Stimulated activated naive CD8-positive, alpha-beta T cell treated with anti-CD3 and anti-CD28 coated beads, Interleukin-15, Interleukin-2, amounts not matched to agents 100 U/mL and 50 U/mL, for 24 hours (primary cell): Measurements from ENCODE around the gene MDC1.
A peak's percentile ranks its signal among the peaks of the same experiment; 100 is the strongest.

Experiments
- ATAC-seq: fragments of 150-1000 bp; cut with Tn5 transposase; one replicate; pipeline ENCODE4 v1.10.0; 2021
- DNase-seq: peaks from one replicate; pipeline ENCODE4 v3.0.0; 2021

Gene MDC1

GRCh38 chr6:30707281-30707850, 9.7 kb downstream of the MDC1 start:
- DNase-seq: no peak
- no peak for ATAC-seq

DNA sequence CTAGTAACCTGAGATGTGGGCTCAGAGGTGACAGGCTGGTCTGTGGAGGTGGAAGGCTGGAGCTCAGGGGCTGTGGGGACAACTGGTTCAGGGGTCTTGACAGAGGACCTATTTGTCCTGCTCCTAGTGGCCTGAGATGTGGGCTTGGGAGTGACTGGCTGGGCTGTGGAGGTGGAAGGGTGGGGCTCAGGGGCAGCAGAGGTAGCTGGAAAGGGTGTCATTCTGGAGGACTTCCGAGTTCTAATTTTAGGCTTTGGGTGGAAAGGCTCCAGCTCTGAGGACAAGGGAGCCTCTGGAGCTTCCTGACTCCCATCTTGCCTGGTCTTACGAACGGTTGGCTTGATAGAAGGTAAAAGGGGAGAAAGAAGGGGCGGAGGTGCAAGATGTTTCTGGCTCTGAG, 11.5 kb downstream of the MDC1 start:
- ATAC-seq: no peak
- no peak for DNase-seq

GRCh38 chr6:30703821-30704220, 13.3 kb downstream of the MDC1 start:
- no peak for DNase-seq
- no peak for ATAC-seq

DNA sequence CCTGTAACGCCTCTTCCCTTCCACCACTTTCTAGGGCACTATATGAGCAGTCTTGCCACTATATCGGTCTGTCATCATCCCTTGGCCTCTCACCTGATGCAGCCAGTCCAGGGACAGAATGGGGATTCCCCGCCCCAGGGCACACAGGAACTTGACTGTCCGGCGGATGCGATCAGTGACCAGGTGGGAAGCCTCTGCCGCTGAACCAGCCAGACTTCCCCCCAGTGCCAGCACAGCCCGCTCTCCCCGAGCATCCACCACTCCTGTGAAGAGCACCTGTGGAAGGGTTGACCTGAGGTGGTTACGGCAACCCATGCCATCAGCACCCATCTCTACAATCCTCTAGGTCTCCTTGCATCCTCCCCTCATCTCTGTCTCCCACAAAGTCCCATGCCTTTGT, 14.1 kb downstream of the MDC1 start:
- DNase-seq: no peak
- no peak for ATAC-seq

GRCh38 chr6:30700340-30700739, 16.7 kb downstream of the MDC1 start:
- no peak for DNase-seq
- no peak for ATAC-seq

DNA sequence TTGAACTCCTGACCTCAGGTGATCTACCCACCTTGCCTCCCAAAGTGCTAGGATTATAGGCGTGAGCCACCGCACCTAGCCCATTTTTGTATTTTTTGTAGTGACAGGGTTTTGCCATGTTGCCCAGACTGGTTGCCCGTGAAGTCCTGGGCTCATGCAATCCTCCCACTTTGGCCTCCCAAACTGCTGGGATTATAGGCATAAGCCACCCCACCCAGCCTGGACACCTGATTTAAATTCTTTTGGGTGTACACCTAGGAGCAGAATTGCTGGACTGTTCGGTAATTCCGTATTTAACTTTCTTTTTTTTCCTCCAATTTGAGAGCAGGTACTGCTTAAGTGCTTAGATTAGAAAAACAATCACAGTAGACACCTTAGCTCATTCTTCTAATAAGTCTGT, 20.6 kb downstream of the MDC1 start:
- ATAC-seq: no peak
- no peak for DNase-seq

DNA sequence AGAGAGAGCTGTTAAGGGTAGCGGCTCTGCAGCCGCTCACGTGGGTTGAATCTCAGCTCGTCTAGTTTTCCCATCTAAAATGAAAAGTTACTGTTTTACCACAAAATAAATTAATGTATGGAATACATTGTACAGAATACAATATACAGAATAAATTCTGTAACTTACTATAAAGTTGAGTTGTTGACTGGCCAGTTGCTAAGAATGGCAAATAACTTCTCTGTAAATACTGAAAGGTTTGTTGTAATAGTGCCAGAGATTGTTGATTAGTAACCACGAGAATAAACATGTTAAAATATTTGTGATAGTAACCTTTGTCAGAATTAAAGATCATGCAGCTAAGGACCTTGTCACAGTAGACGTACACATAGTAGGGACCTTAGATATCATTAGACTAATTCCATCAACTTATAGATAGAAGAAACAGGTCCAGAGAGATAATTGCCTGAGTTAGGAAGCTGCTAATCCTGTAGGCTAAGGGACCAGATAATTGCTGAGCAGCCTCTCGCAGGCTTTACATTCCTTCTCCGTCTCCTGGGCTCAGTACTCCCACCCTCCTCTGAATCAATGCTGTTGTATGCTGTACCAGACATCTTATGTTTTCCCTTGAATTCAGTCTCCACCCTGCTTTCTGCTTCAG, 25.8 kb downstream of the MDC1 start:
- ATAC-seq (no peak), DNase-seq (no peak)

DNA sequence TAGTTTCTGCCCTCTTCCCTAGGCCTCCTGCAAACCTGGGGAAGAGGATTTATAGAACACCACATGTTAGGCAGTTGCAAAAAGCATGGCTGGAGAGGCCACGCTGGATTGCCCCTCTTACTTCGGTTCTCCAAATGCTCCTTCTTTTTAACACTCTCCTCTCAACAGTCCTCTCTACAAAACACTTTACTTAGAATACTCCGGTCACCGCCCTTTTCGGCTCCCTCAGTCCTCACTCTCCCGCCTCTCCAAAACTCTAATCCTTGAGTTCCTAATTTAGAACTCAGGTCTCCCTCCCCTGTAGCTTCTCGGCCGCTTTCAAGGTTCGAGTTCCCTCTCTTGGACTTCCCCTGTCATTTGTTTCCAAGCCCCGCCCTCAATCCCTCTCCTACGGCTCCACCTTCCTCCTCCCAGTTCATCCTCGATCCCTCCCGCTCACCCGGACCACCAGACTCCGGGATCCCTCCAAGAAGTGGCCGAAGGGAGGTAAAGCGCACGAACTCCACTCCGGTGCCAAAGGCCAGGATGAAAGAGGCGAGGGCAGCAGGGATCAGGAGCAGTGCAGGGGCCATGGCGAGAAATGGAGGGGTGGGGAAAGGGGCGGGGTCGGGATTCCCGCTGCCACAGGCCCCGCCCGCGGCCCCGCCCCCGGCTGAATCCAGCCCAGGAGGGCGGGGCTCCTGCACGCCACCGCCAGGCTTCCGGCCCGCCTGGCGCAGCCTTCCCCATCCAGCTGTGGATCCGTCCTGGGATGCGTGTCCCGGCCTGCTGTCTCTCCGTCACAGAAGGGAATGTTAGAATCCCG, 26.5 kb downstream of the MDC1 start, which contains the start of gene NRM:
NRM (minus strand) TSS at position 582 of the 805 bp plus-strand sequence; CDS start at position 572, 10 bp downstream.
- DNase-seq (peak; percentile 89), ATAC-seq (peak; percentile 44)

DNA sequence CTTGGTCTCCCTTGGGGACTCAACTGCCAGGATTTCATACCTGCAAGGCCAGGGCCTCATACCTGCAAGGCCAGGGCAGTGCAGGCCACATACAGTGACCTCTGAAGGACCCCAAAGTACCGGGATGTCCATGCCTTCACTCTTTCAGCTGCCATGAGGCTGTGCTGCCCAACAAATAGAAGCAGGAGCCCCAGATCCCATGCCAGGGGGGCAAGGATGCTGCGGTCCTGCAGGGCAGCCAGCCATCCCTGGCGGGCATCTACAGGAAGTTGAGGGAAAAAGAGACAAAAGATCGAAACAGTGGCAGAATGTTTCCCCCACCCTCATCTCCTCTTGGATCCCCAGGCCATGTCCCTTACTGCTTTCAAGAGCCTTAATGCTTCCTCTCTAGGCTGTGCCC, 27.1 kb downstream of the MDC1 start:
- ATAC-seq: no peak
- DNase-seq: no peak

GRCh38 chr6:30689022-30689865, 27.8 kb downstream of the MDC1 start:
- ATAC-seq (no peak), DNase-seq (no peak)

DNA sequence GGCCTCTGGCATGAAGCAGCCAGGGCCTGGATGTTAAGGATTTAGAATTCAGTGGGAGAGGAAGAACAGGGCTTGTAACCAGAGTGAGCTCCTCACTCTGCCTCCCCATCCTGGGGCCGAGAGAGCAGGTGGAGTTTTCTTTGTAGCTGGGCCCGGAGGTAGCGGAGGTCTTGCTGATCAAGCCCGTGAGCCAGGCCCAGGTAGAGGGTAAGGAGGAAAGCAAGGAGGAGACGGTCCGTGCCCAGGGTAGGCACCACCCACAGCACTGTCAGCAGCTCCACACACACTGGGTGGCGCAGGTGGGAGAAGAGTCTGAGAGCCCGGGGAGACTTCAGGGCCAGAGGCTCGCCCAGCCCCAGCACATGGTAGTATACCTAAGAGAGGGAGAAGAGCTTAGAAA, 28.5 kb downstream of the MDC1 start:
- peak; percentile 20 for DNase-seq
- no peak for ATAC-seq

GRCh38 chr6:30687659-30688431, 29.2 kb downstream of the MDC1 start:
- DNase-seq (peak; percentile 19), ATAC-seq (no peak)

DNA sequence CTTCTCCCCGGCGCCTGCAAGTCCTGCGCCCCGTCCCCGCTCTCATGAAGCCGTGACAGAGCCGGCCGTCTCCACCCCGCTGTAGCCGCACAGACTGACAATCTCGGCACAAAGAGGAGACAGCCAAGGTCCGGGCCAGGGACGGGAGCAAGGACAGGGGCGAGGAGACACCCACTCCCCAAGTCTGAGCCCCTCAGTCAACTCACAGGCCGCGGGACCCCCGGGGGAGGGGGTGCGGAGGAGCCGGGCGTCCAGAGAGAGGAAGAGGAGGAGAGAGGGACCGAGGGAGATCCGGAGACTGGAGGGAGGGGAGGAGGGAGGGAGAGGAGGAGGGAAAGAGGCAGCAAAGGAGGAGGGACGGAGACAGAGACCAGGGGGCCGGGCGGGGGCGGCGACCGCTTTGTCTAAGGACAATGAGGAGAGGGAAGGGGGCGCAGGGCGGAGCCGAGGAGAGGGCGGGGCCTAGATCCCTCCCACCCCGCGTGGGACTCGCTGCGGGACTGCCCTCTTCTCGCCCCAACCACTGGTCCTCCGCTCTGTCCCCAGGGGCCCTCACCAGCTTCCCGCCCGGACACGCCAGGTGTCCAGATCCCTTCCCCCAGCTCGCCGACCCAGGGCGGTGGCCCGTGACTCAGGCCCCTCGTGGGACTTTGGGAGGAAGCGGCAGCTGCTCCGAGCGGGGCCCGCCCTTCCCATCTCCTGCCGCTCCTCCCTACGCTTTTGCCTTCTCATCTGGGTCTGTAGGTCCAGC, 30.0 kb downstream of the MDC1 start:
- ATAC-seq (peak; percentile 21), DNase-seq (peak; percentile 90)

DNA sequence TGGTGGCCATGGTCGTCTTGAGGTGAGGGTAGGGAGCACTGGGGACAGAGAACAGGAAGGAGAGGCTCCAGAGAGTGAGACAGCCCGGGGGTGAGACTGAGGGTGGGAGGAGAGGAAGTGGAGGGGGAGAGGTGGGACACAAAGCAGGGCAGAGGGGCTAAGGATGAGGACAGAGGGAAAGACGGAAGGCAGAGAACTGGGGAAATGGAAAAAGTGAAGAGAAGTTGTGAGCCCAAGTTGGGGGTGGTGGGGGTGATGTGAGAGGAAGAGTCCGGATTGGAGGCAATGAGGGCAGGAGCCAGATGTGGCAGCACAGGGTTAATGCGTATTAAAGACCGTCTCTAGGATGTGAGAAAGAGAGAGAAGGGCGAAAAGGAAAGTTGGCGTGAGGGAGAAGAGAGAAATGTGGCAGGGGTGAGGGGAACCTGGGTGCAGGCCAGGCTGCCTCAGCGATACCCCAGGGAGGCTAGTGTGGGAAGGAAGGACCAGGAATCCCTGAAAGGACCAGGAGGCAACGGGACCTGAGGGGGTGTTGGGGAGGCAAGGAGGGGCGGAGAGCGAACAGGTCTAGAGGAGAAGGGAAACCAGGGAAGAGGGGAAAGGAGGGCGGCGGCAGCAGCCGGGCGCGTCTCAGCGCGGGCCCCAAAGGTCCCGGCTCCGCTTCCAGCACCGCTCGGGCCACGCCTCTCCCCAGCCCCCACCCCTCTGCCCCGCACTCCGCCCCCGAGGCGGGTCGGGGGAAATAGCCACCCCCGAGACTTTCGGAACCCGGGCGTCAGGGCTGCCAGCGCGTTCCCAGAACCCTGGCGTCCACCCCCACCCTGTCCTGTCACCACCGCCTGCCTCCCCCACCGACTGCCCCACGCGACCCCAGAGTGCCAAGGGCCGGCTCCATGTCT, 30.8 kb downstream of the MDC1 start, which contains the start of gene PPP1R18:
PPP1R18 (minus strand) TSS at position 637 of the 899 bp plus-strand sequence; CDS start at position 10, 627 bp downstream.
- DNase-seq: peak; percentile 90

GRCh38 chr6:30685157-30686008, 31.7 kb downstream of the MDC1 start:
- peak; percentile 41 for DNase-seq

More for the DNA sequence above, 30.8 kb downstream of the MDC1 start, which contains the start of gene PPP1R18:
- ATAC-seq: peak; percentile 33

GRCh38 chr6:30684386-30685156, 32.5 kb downstream of the MDC1 start:
- ATAC-seq (no peak), DNase-seq (peak; percentile 66)

More at GRCh38 chr6:30685157-30686008, 31.7 kb downstream of the MDC1 start:
- no peak for ATAC-seq

DNA sequence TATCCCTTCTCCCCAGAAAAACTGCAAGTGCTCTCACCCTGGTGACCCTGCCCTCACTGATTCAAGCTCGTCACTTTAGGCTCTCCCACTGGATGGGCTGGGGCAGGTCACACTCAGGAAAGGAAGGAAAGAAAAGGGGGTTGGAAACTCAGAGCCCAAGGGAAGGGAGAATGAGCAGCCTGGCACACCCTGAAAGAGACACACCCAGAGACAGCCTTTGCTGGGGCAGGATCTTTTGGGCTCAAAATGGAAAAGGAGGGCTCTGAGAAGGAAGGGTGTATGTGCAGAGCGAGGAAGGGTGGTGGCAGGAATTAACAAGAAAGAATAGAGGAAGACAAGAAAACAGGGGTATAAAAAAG, 33.1 kb downstream of the MDC1 start:
- DNase-seq: no peak

More for the DNA sequence above, 33.1 kb downstream of the MDC1 start:
- ATAC-seq: no peak
